GM12878 (cell line): ENCODE data around the gene CACNA1D.

ENCODE experiments used
- CREM ChIP-seq: IDR thresholded peaks from 2 replicates; pipeline ENCODE4 v1.6.1; 2014; ENCODE audit warnings: antibody characterized with exemption, low read depth
- EZH2 ChIP-seq: IDR thresholded peaks from 2 replicates; pipeline ENCODE4 v1.6.1; 2012; ENCODE audit warnings: low read depth, mild to moderate bottlenecking, control low read depth, inconsistent platforms, low read length, borderline replicate concordance; ENCODE audit not compliant: control insufficient read depth
- PAX8 ChIP-seq: fragments of 450-650 bp; IDR thresholded peaks from 2 replicates; pipeline ENCODE4 v1.6.1; 2017; ENCODE audit warnings: mild to moderate bottlenecking, moderate library complexity

DNA sequence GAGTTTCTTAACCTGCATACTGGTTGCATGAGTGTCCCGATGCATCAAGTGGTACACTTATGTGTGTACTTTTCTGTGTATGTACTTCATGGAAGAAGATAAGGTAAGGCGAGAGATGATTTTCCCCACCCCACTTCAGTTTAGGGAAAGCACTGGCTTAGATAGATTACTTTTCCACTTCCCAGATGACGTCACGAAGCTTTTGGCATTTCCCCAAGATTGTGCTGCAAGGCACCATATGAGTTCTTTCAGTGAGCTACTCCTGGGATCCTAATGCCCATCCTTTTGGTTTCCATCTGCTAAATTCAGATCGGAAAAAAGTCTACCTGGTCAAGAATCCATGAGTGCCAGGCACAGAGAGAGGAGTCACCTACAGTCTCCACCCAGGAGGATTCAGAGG is 356.5 kb downstream of the CACNA1D start:
- TF ChIP-seq EZH2 (no peak), CREM (no peak), PAX8 (no peak)
